ENCODE data around the gene SLC19A3.

- TF ChIP-seq POLR2AphosphoS5 (IDR thresholded peaks at IDR 0.05), result peak in 2 of 3 donors; percentile 6 to 12
- no peak for TF ChIP-seq CTCF (IDR thresholded peaks at IDR 0.05)
- TF ChIP-seq POLR2A (IDR thresholded peaks at IDR 0.05), result no peak
- no peak for TF ChIP-seq EP300 (IDR thresholded peaks at IDR 0.05)
Measured at GRCh38 chr2:227655454-227655853, 62.4 kb downstream of the SLC19A3 start.

All from stomach (tissue), 4 donors.